Upper lobe of left lung (tissue), 6 donors: ENCODE results near the gene STARD10. TPM values are rescaled to one million over a fixed set of nuclear protein-coding genes. Genes with fewer than 3 reads are reported as not detected.
A peak's percentile ranks its signal among the peaks of the same experiment; 100 is the strongest.

Experiments
- ATAC-seq, 2 donors: fragments of 200-7000 bp; cut with Tn5 transposase; one replicate each; pipeline ENCODE4 v1.9.1; 2022; ENCODE audit warnings: mild to moderate bottlenecking in 2 of 2, moderate library complexity in 2 of 2; ENCODE audit not compliant: low FRiP score in 2 of 2
- DNase-seq, 2 donors: peaks; one replicate each; pipeline ENCODE4 v3.0.0-alpha.2; 2019 to 2020
- H3K27ac ChIP-seq, 4 donors: fragments of 200-600 bp; sonication (generic); one replicate each; pipeline ENCODE4 v1.5.1; 2016 to 2019
- H3K27me3 ChIP-seq, 4 donors: fragments of 200-600 bp; sonication (generic); one replicate each; pipeline ENCODE4 v1.5.1; 2017 to 2019
- H3K36me3 ChIP-seq, 4 donors: fragments of 200-600 bp; sonication (generic); one replicate each; pipeline ENCODE4 v1.5.1; 2016 to 2019
- H3K4me1 ChIP-seq, 4 donors: fragments of 200-600 bp; sonication (generic); one replicate each; pipeline ENCODE4 v1.5.1; 2018 to 2019
- H3K4me3 ChIP-seq, 4 donors: fragments of 200-600 bp; sonication (generic); one replicate each; pipeline ENCODE4 v1.5.1; 2017 to 2019; ENCODE audit warnings: mild to moderate bottlenecking in 2 of 4, moderate library complexity in 1 of 4
- H3K9me3 ChIP-seq, 4 donors: fragments of 200-600 bp; sonication (generic); one replicate each; pipeline ENCODE4 v1.5.1; 2018 to 2019
- EP300 ChIP-seq, 4 donors: sonication (generic); formaldehyde crosslinking; IDR thresholded peaks; one replicate each; pipeline ENCODE4 v1.5.1; 2017; ENCODE audit warnings: antibody characterized with exemption in 4 of 4, control low read depth in 2 of 4
- POLR2A ChIP-seq, 4 donors: fragments of 450-650 bp; IDR thresholded peaks; one replicate each; pipeline ENCODE4 v1.5.1; 2016 to 2017; ENCODE audit warnings: antibody characterized with exemption in 4 of 4, mild to moderate bottlenecking in 2 of 4
- POLR2AphosphoS5 ChIP-seq, 2 donors: sonication (generic); formaldehyde crosslinking; IDR thresholded peaks; one replicate each; pipeline ENCODE4 v1.5.1; 2017; ENCODE audit warnings: antibody characterized with exemption in 2 of 2
- WGBS, 2 donors: methylation state at CpG; one replicate each; pipeline ENCODE4 v1.1.5; 2017 to 2018; 5-methylcytosine and 5-hydroxymethylcytosine counted together
- total RNA-seq, 6 donors: library from RNA; depleted of rRNA in 4 of 6; stranded (reverse); fragments of >200 nt in 4 of 6; gene quantifications; one replicate each; pipeline versions ENCODE4 v1.1.0 to v1.2.1, GENCODE V29; 2016 to 2021
- TF ChIP-seq, protein P1 (sequence below), 6 experiments: fragments of 450-650 bp in 4 of 6; fragments of 200-600 bp in 2 of 6; sonication (generic) in 2 of 6; IDR thresholded peaks; one replicate each; pipeline ENCODE4 v1.5.1; 2016 to 2019; ENCODE audit warnings: antibody characterized with exemption in 6 of 6
- donor health status: DM: no; HTN: no; CAD: no; lungs with moderate emphysema.
- donor health status: DM: no; HTN: yes; CAD: no; lungs with severe emphysema.

STARD10 gene
- total RNA-seq, 6 donors from 2014 or later, result 93.2 to 227 (median 151) TPM

DNA sequence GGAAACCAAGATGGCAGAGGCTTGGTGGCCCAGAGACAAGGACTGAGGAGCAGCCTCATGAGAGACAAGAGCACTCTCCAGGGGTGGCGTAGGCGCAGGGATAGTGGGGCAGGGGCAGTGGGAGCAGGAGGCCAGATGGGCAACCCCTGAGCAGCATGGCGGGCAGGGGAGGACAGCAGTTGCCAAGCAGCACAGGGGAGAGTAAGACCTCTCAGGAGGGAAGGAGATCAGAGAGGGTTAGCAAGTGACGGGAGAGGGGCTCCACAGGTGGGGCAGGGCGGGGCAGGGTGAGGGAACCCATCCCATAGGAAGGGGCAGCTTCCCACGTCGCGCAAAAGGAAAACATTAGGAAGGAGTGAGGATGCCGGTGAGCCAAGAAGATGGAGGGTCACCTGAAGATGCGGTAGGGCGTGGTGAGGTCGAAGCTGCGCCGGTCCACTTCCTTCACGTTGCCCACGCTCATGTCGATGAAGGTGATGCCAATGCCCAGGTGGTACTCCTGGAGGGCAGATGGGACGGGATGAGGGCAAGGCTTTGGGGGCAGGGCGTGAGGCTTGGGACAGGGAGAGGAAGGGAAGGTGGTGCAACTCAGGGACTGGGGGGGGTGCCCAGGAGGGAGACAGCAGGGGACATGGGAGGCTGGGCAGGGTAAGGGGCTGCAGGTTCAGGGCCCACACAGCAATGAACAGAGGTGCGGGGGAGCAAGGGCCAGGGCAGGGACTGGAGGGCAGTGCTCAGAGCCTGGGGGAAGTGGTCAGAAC is 84.2 kb downstream of the STARD10 start:
- peaks cover 10 to 17% (median 12%) of the 10 kb centered on the region in 4 donors for H3K4me1 ChIP-seq
- ATAC-seq (no peak), DNase-seq (no peak)
- H3K4me3 ChIP-seq, result no peak overlapping the region
- H3K27ac ChIP-seq, result no peak overlapping the region
- H3K36me3 ChIP-seq, result peaks cover 63 to 86% (median 81%) of the 10 kb centered on the region in 4 donors
- no peaks in the 10 kb centered on the region for H3K9me3 ChIP-seq
- TF ChIP-seq, protein P1, sequence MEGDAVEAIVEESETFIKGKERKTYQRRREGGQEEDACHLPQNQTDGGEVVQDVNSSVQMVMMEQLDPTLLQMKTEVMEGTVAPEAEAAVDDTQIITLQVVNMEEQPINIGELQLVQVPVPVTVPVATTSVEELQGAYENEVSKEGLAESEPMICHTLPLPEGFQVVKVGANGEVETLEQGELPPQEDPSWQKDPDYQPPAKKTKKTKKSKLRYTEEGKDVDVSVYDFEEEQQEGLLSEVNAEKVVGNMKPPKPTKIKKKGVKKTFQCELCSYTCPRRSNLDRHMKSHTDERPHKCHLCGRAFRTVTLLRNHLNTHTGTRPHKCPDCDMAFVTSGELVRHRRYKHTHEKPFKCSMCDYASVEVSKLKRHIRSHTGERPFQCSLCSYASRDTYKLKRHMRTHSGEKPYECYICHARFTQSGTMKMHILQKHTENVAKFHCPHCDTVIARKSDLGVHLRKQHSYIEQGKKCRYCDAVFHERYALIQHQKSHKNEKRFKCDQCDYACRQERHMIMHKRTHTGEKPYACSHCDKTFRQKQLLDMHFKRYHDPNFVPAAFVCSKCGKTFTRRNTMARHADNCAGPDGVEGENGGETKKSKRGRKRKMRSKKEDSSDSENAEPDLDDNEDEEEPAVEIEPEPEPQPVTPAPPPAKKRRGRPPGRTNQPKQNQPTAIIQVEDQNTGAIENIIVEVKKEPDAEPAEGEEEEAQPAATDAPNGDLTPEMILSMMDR (IDR thresholded peaks at IDR 0.05), result no peak
- TF ChIP-seq POLR2AphosphoS5 (IDR thresholded peaks at IDR 0.05) (no peak), EP300 (IDR thresholded peaks at IDR 0.05) (no peak), POLR2A (IDR thresholded peaks at IDR 0.05) (no peak)
- no peaks in the 10 kb centered on the region for H3K27me3 ChIP-seq
- WGBS, 2 donors, result 92 to 96% methylated on average over 20 of the region's 20 CpGs

DNA sequence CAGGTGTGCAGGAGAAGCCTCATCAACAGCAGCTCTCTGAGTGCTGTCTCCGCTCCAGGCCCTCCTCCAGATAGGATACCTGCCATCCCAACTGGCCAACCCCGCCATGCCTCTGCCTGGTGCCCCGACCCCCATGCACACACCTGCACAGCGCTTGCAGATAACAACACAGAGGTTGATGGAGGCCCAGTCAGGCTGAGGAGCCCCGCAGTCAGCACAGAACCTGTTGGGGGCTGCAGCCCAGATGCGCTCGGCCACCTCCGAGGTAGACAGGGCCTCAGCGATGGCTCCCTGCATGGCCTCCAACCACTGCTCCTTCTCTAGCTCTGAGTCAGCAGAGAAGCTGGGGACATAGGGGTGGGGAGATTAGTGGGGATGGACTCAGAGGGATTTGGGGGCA is 86.8 kb downstream of the STARD10 start:
- no peak overlapping the region for H3K4me3 ChIP-seq
- no peaks in the 10 kb centered on the region for H3K27me3 ChIP-seq
- no peak overlapping the region for H3K27ac ChIP-seq
- 96 to 97% methylated on average over 7 to 9 of the region's 9 CpGs for WGBS, 2 donors
- no peak for ATAC-seq
- H3K36me3 ChIP-seq, result peaks cover 68 to 100% (median 95%) of the 10 kb centered on the region in 4 donors
- DNase-seq, result peak in 1 of 2 donors; percentile 50
- peaks cover 9 to 25% (median 13%) of the 10 kb centered on the region in 4 donors for H3K4me1 ChIP-seq
- no peak for TF ChIP-seq POLR2AphosphoS5 (IDR thresholded peaks at IDR 0.05)
- TF ChIP-seq, protein P1 (IDR thresholded peaks at IDR 0.05), result no peak
- no peak for TF ChIP-seq POLR2A (IDR thresholded peaks at IDR 0.05)
- no peak for TF ChIP-seq EP300 (IDR thresholded peaks at IDR 0.05)
- no peaks in the 10 kb centered on the region for H3K9me3 ChIP-seq

DNA sequence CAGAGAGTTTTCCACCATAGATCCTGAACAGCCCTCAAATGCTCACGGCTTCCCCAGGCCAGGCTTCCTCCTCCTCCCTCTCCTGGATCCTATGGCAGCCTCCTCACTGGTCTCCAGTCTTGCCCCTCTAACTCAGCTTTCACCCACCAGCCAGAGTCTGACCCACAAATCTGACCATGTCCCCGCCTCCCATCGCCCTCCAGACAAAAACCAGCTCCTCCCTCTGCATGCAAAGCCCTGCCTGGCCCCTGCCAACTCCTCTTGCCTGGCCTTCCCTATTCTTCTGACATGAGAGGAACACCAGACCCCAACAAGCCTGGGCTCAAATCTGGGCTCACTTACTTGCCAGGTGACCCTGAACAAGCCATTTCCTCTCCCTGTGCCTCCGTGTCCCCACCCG is 87.3 kb downstream of the STARD10 start:
- no peaks in the 10 kb centered on the region for H3K9me3 ChIP-seq
- ATAC-seq, result no peak
- H3K36me3 ChIP-seq, result peaks cover 68 to 100% (median 95%) of the 10 kb centered on the region in 4 donors
- no peaks in the 10 kb centered on the region for H3K27me3 ChIP-seq
- TF ChIP-seq POLR2A (IDR thresholded peaks at IDR 0.05), result no peak
- TF ChIP-seq POLR2AphosphoS5 (IDR thresholded peaks at IDR 0.05), result no peak
- TF ChIP-seq EP300 (IDR thresholded peaks at IDR 0.05), result no peak
- TF ChIP-seq, protein P1 (IDR thresholded peaks at IDR 0.05), result no peak
- no peak overlapping the region for H3K27ac ChIP-seq
- no peak overlapping the region for H3K4me3 ChIP-seq
- H3K4me1 ChIP-seq, result peaks cover 9 to 27% (median 14%) of the 10 kb centered on the region in 4 donors
- WGBS, 2 donors, result 86 to 97% methylated on average over 5 of the region's 5 CpGs
- DNase-seq, result no peak

DNA sequence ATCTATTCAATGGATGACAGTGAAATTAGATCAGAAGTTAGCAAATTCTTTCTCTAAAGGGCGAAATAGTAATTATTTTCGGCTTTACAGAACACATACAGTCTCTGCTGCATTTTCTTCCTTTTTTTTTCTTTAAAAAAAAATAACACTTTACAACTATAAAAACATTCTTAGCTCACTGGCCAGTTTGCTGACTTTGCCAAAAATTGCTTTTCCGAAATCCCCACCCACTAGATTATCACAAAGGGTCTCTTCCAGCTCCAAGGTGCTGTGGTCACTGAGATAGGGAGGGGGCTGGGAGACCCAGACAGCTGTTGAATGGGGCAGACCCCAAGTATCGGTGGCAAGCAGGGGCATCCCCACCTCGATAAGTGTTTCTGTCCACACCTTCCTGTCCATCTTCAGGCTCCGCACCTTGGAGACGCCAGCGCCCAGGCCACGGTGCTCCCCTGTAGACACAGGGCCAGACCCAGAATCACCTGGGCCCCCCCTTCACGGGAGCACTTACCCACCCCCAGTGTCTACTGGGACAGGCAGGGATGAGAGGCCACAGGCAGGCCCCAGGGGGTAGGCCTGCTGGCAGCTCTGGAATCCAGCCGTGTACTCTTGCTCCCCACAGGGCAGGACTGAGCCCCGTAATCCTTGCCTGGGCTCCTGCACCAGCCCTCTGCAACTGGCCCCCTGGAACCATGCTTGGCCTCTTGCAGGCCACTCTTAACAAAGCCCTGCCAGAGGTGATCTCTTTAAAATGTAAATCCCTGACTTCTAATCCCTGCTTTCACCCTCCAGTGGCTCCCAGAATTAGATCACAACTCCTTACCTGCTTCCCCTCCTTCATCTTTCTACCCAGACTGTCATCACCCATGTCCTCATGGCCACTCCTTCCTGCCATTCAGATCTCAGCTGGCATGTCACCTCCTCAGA is 88.1 kb downstream of the STARD10 start:
- WGBS, 2 donors, result 86 to 90% methylated on average over 7 to 12 of the region's 12 CpGs
- DNase-seq (peak in 1 of 2 donors; percentile 64), ATAC-seq (no peak)
- H3K9me3 ChIP-seq, result no peaks in the 10 kb centered on the region
- TF ChIP-seq EP300 (IDR thresholded peaks at IDR 0.05) (no peak), POLR2A (IDR thresholded peaks at IDR 0.05) (no peak), POLR2AphosphoS5 (IDR thresholded peaks at IDR 0.05) (no peak)
- TF ChIP-seq, protein P1 (IDR thresholded peaks at IDR 0.05), result no peak
- H3K4me1 ChIP-seq, result peaks cover 9 to 29% (median 14%) of the 10 kb centered on the region in 4 donors
- no peak overlapping the region for H3K4me3 ChIP-seq
- H3K36me3 ChIP-seq, result peaks cover 69 to 100% (median 95%) of the 10 kb centered on the region in 4 donors
- no peaks in the 10 kb centered on the region for H3K27me3 ChIP-seq
- H3K27ac ChIP-seq, result peak overlapping the region in 1 of 4 donors; percentile 2
